Thymus (tissue), 11 donors: Measurements from ENCODE around the gene DAZAP1. TPM values are rescaled to one million over a fixed set of nuclear protein-coding genes. Genes with fewer than 3 reads are reported as not detected.

Source experiments
- DNase-seq, 9 donors: peaks; one replicate each; pipeline ENCODE4 v3.0.0-alpha.2; 2013; ENCODE audit warnings: low spot score in 9 of 9, low read depth in 6 of 9, missing footprints in 1 of 9
- H3K27ac ChIP-seq, 2 donors: one replicate each; pipeline ENCODE4 v1.5.1; 2013; ENCODE audit warnings: control low read depth in 1 of 2, low read depth in 1 of 2, low read length in 1 of 2, mild to moderate bottlenecking in 1 of 2, moderate library complexity in 1 of 2
- H3K27me3 ChIP-seq, 2 donors: one replicate each; pipeline ENCODE4 v1.5.1; 2013; ENCODE audit warnings: low read length in 1 of 2; ENCODE audit not compliant: control insufficient read depth in 2 of 2, insufficient read depth in 1 of 2
- H3K36me3 ChIP-seq, 2 donors: one replicate each; pipeline ENCODE4 v1.5.1; 2013; ENCODE audit warnings: low read length in 1 of 2, mild to moderate bottlenecking in 1 of 2, moderate library complexity in 1 of 2; ENCODE audit not compliant: control insufficient read depth in 2 of 2, insufficient read depth in 2 of 2
- H3K4me1 ChIP-seq, 2 donors: one replicate each; pipeline ENCODE4 v1.5.1; 2013; ENCODE audit warnings: low read length in 2 of 2; ENCODE audit not compliant: control insufficient read depth in 2 of 2, insufficient read depth in 2 of 2
- H3K4me3 ChIP-seq, 2 donors: one replicate each; pipeline ENCODE4 v1.5.1; 2013; ENCODE audit warnings: low read length in 2 of 2, control low read depth in 1 of 2, mild to moderate bottlenecking in 1 of 2
- H3K9me3 ChIP-seq, 2 donors: one replicate each; pipeline ENCODE4 v1.5.1; 2013; ENCODE audit warnings: low read length in 1 of 2, mild to moderate bottlenecking in 1 of 2; ENCODE audit not compliant: control insufficient read depth in 2 of 2, insufficient read depth in 1 of 2
- WGBS: extraction: QIAGEN DNeasy Blood & Tissue Kit; methylation state at CpG from one replicate; pipeline ENCODE4 v1.1.7; 2013; 5-methylcytosine and 5-hydroxymethylcytosine counted together
- polyA plus RNA-seq: library from polyadenylated mRNA; stranded (reverse); fragments of 200-250 nt; gene quantifications from one replicate; pipeline ENCODE4 v1.2.3, GENCODE V29; 2013
- total RNA-seq: library from RNA; stranded (reverse); fragments of 120-200 nt; gene quantifications from one replicate; pipeline ENCODE4 v1.2.4, GENCODE V29; 2013
- donor health status: healthy.

DAZAP1 gene
- total and polyA plus RNA-seq, 2 donors, result 67.8 to 112 TPM

DNA sequence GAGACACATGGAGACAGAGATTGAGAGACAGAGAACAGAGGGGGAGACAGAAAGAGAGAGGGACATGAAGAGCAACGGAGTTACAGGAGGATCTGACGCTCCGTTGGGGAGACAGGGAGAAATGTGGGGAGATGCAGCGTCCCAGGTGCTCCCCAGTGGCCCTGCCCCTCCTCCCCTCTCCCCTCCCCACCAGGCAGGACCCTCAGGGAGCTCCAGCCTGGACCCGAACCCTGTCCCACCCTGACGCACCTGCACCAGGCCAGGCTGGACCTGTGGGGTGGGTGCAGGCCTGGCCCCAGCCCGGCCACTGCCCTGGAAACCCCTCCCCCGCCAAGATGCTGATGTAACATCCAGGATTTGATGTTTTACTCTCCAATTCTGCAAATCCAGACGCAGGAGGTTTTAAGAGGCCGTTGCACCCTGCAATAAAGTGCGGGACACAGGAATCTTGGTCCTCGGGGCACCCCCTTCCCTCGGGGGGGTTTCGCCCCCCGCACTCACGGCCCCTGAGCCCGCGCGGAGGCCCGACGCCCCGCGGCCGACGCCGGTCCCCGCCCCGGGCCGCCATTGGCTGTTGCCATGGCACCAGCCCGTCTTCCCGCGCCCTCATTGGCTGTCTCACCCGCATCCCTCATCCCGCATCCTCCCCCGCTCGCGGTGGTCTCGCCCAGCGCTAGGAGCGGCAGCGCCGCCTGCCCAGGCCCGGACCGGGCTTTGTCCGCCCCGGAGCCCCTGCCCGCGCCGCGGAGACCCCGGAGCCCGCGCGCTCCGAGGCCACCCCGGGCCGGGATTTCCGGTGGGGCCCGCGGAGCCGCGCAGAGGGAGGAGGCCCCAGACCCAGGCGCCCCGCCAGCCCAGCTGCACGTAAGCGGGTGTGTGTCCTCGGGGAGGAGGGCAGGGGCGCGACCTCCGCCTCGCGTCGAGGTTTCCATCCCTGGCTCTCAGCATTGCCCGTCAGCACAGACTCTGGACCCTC is 42.4 kb downstream of the DAZAP1 start, which contains the start of gene APC2:
Gene APC2, plus strand, starts transcription at position 655 of the 976 bp plus-strand sequence. CDS start 2,881 bp downstream, outside the sequence.
- Histone ChIP-seq H3K4me1 (peaks cover under 1 to 9% of the 10 kb centered on the region in 2 donors), H3K4me3 (peak within 1 kb of the TSS in 1 of 2 donors; percentile 6), H3K36me3 (no peaks in the 10 kb centered on the region), H3K27ac (no peak within 1 kb of the TSS), H3K9me3 (peaks cover 0 to 16% of the 10 kb centered on the region in 2 donors), H3K27me3 (peaks cover 83 to 100% of the 10 kb centered on the region in 2 donors)
- DNase-seq, result peak in 1 of 9 donors; percentile 31
- whole genome bisulfite sequencing, result 6% methylated on average over 74 of the region's 74 CpGs

DNA sequence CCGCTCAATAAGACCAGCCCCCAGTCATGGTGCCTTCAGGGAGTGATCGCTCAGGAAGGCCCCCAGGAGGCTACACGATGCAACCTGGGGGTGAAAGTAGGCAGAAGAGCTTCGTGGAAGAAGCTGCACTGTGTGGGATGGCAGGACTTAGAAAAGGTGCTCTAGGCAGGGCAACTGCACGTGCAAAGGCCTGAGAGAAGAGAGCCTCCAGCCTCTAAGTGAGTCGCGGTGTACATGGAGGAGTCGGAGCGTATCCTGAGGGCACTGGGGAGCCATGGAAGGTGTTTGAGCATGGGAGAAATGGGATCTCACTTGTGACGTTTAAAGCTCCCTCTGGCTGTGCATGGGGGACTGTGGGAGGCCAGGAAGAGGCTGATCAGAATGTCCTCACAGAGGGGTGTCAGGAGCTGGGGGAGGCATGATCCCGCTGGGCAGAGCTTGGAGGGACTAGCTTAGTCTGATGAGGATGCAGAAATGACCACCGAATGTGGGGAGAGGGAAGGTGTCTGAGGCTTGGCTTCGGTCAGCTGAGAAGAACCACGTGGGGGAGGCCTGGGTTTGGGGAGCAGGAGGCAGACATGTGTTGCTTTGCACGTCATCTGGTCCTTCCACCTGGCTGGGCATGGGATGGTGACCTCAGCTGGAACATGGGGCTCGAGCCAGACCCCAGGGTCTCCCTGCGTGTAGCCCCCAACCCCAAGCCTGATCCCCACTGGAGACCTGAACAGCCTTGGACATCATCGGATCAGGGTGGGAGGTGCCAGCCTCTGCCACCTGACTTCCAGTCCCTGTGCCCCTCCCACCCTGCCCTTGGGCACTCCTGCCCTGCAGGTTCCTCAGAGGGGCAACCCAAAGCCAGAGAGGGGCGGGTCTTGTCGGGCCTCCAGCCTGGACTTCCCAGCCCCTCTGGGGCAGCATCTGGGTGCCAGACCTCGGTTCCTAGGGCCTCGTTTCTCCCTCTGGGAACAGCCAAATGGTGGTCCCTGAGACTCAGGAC is 43.6 kb downstream of the DAZAP1 start:
- Histone ChIP-seq H3K4me3 (no peak overlapping the region), H3K27me3 (peaks cover 80 to 100% of the 10 kb centered on the region in 2 donors), H3K36me3 (no peaks in the 10 kb centered on the region), H3K4me1 (peaks cover 5 to 18% of the 10 kb centered on the region in 2 donors), H3K9me3 (peaks cover 5 to 22% of the 10 kb centered on the region in 2 donors), H3K27ac (no peak overlapping the region)
- no peak for DNase-seq
- 66% methylated on average over 22 of the region's 22 CpGs for WGBS

DNA sequence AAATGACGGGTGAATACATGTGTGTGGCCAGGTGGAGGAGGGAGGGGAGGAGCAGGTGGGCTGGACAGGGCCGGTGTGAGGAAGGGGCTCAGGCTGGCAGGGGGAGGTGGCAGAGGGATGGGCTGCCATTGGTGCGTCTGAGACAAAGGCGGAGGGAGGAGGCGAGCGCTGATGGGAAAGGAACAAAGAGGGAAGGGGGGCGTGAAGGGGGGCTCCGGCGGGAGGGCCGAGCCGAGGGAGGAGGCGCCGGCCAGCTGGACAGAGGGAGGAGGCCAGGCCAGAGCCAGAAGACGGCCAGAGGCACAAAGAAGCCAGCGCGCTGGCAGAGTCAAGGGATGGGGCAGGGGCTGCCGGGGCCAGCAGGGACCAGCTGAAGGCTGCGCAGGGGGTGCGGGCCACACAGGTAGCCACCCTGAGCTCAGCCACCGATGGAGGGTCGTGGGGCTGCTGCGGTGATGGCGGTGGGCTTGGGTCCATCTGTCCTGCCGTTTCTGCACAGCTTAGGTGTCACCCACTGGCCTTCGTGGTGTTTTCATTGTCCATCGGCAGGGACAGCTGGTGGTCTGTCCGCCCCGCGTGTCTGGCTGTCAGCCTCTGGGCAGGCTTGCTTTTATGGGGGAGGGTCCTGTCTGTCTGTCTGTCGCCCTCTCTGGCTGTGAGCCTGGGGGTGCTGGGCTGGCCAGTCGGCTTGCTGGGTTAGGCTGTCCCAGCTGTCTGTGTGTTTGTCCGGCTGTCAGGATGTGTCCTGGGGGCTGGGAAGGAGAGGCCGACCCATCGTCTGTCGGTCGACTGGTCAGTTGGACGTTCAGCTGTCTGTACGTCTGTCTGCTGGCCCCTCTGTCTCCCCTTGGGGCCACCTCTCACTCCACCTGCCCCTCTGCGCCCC is 44.8 kb downstream of the DAZAP1 start:
- WGBS, result 53% methylated on average over 39 of the region's 39 CpGs
- Histone ChIP-seq H3K27ac (no peak overlapping the region), H3K36me3 (no peaks in the 10 kb centered on the region), H3K27me3 (peaks cover 80 to 100% of the 10 kb centered on the region in 2 donors), H3K9me3 (peaks cover 5 to 17% of the 10 kb centered on the region in 2 donors), H3K4me1 (peaks cover 5 to 18% of the 10 kb centered on the region in 2 donors), H3K4me3 (no peak overlapping the region)
- no peak for DNase-seq

DNA sequence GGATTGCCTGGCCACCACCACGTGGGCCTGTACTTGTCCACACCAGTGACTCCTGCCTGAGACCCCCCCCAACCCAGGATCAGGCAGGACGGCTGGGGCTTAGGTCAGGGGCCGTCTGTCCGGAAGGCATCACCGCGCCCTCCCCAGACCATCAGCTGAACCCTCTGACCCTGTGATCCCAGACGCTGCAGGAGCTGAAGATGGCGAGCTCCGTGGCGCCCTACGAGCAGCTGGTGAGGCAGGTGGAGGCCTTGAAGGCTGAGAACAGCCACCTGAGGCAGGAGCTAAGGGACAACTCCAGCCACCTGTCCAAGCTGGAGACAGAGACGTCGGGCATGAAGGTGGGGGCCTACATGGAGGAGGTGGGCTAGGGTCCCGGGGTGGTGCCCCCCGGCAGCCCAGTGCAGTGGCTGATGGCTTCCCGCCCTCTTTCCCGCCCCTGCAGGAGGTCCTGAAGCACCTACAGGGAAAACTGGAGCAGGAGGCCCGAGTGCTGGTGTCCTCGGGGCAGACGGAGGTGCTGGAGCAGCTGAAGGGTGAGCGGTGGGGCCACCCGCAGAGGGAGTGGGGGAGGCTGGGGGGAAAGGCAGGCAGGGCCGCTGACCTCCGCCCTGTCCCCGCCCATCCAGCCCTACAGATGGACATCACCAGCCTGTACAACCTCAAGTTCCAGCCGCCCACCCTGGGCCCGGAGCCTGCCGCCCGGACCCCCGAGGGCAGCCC is 45.6 kb downstream of the DAZAP1 start:
- no peak for DNase-seq
- Histone ChIP-seq H3K27ac (no peak overlapping the region), H3K27me3 (peaks cover 80 to 100% of the 10 kb centered on the region in 2 donors), H3K36me3 (no peaks in the 10 kb centered on the region), H3K9me3 (peaks cover 5 to 15% of the 10 kb centered on the region in 2 donors), H3K4me1 (peaks cover 5 to 18% of the 10 kb centered on the region in 2 donors), H3K4me3 (no peak overlapping the region)
- WGBS, result 83% methylated on average over 30 of the region's 30 CpGs

DNA sequence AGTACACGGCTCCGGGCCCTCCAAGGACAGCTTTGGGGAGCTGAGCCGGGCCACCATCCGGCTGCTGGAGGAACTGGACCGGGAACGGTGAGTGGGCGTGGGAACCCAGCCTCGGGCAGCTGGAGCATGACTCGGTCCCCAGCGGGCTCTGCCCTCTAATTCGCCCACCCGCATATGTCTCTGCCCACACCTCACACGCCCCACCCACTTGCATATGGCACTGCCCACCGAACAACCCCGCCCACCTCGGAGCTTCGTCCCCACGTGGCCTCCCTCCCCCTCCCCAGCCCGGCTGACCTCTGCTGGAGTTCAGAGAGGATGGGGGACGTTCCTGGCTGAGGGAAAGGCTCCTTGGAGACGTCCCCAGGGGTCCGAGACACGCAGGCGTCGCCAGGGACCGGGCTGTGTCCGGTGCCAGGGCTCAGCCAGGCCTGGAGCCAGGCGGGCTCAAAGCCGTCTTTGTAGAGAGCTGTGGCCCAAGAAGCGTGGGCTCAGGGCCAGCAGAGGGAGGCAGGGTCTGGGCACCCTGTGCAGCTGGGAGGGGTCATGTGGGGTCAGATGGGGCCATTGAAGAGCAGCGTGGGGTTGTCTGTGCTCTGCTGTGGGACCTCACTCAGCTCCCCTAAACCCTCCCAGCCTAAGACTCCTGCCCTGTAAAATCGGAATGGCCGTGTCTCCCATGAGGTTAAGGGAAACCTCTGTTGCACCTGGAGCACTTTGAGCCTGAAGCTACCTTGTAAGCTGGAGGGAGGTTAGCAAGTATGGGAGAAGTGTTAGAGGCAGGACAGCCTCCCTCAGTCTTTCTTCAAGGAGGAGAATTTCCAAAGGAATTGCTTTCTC is 46.4 kb downstream of the DAZAP1 start:
- no peak overlapping the region for H3K27ac ChIP-seq
- H3K36me3 ChIP-seq, result no peaks in the 10 kb centered on the region
- peaks cover 5 to 15% of the 10 kb centered on the region in 2 donors for H3K9me3 ChIP-seq
- H3K4me1 ChIP-seq, result peaks cover 5 to 18% of the 10 kb centered on the region in 2 donors
- peaks cover 77 to 99% of the 10 kb centered on the region in 2 donors for H3K27me3 ChIP-seq
- 51% methylated on average over 33 of the region's 33 CpGs for WGBS
- no peak overlapping the region for H3K4me3 ChIP-seq
- DNase-seq, result no peak

DNA sequence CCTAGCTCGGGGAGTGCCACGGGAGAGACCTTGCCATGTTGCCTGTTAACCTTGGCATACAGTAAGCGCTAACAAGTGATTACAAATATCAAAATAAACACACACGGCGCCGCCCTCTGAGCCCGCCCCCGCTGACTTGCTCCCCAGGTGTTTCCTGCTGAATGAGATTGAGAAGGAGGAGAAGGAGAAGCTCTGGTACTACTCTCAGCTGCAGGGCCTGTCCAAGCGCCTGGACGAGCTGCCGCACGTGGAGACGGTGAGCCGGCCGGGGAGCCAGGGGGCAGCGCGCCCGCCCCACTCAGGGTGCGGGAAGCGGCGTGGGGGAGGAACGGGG is 47.6 kb downstream of the DAZAP1 start:
- Histone ChIP-seq H3K36me3 (no peaks in the 10 kb centered on the region), H3K27ac (no peak overlapping the region), H3K4me1 (peaks cover 5 to 18% of the 10 kb centered on the region in 2 donors), H3K9me3 (peaks cover 5 to 15% of the 10 kb centered on the region in 2 donors), H3K27me3 (peaks cover 67 to 99% of the 10 kb centered on the region in 2 donors), H3K4me3 (peak overlapping the region in 1 of 2 donors; percentile 4)
- peak in 1 of 9 donors; percentile 42 for DNase-seq
- 2% methylated on average over 22 of the region's 22 CpGs for WGBS

DNA sequence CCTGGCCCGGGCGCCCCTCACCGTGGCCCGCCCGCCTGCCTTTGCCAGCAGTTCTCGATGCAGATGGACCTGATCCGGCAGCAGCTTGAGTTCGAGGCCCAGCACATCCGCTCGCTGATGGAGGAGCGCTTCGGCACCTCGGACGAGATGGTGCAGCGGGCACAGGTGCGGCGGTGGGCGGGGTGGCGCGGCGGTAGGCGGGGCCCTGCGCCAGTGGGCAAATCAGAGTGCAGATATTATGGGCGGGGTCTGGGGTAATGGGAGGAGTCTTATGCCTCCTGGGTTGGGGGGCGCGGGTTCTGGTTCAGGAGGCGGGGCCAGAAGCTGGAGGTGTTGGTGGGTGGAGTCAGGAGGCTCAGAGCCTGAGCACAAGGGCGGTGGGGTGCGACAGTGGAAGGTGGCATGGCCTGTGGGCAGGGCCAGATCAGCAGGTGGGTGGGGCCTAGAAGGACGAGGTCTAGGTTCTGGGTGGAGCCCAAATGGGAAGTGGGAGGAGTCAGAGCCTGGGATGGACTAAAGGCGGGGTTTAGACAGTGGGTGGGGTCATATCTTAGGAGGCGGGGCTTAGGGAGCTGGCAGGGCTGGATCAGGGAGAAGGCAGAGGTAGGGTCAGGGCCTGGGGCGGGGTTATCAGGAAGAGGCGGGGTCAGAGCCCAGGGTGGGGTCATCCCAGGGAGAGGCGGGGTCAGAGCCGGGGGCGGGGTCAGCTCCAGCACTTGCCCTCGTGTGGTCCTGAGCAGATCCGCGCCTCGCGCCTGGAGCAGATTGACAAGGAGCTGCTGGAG is 48.1 kb downstream of the DAZAP1 start:
- H3K4me1 ChIP-seq, result peaks cover 5 to 15% of the 10 kb centered on the region in 2 donors
- H3K27me3 ChIP-seq, result peaks cover 63 to 94% of the 10 kb centered on the region in 2 donors
- H3K9me3 ChIP-seq, result peaks cover 5 to 11% of the 10 kb centered on the region in 2 donors
- DNase-seq, result peak in 2 of 9 donors; percentile 42 to 59
- no peak overlapping the region for H3K27ac ChIP-seq
- 6% methylated on average over 42 of the region's 42 CpGs for WGBS
- peaks cover 0 to 1% of the 10 kb centered on the region in 2 donors for H3K36me3 ChIP-seq
- H3K4me3 ChIP-seq, result peak overlapping the region in 1 of 2 donors; percentile 4
